NB4 (cell line): ENCODE data around the gene NSG1.

Experiments used
- POLR2A ChIP-seq: IDR thresholded peaks from 2 replicates; pipeline ENCODE4 v1.6.1; 2011; ENCODE audit warnings: mild to moderate bottlenecking; ENCODE audit not compliant: insufficient read length; ENCODE audit errors: extremely low read depth
- TF ChIP-seq, protein P1 (sequence below): IDR thresholded peaks from one replicate; pipeline ENCODE4 v1.5.1; 2012; ENCODE audit warnings: low read depth, low read length
- TF ChIP-seq, protein P2 (sequence below): IDR thresholded peaks from 2 replicates; pipeline ENCODE4 v1.6.1; 2011; ENCODE audit warnings: low read depth, low read length

DNA sequence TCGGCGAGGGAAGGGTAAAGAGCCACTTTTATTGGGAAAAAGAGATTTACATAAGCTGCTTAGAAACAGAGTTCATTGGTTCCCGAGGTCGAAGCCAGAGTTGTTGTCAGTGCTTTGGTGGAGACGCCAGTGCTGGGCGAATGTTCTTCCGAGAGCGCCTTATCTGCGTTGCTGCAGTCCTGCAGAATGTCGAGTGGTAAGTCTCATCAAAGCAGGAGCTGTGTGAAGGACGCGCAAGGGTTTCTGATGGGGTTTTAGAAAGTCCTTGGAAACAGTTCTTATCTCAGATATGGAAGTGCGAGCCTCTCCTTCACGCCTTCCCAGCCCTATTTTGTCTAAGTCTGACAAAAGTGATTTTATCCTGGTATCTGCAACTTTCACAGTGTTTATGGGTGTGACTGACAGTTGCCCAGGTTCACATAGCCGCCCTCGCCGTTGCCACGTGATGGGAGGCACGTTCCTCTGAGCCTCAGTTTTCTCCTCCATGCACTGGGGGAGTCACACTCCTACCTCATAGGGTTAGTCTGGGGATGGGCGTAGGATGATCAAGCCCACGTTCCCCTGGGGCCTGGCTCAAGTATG is 47.3 kb upstream of the NSG1 start:
- TF ChIP-seq POLR2A = no peak
- TF ChIP-seq, protein P1, sequence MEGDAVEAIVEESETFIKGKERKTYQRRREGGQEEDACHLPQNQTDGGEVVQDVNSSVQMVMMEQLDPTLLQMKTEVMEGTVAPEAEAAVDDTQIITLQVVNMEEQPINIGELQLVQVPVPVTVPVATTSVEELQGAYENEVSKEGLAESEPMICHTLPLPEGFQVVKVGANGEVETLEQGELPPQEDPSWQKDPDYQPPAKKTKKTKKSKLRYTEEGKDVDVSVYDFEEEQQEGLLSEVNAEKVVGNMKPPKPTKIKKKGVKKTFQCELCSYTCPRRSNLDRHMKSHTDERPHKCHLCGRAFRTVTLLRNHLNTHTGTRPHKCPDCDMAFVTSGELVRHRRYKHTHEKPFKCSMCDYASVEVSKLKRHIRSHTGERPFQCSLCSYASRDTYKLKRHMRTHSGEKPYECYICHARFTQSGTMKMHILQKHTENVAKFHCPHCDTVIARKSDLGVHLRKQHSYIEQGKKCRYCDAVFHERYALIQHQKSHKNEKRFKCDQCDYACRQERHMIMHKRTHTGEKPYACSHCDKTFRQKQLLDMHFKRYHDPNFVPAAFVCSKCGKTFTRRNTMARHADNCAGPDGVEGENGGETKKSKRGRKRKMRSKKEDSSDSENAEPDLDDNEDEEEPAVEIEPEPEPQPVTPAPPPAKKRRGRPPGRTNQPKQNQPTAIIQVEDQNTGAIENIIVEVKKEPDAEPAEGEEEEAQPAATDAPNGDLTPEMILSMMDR = no peak
- TF ChIP-seq, protein P2, sequence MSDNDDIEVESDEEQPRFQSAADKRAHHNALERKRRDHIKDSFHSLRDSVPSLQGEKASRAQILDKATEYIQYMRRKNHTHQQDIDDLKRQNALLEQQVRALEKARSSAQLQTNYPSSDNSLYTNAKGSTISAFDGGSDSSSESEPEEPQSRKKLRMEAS = no peak
